GM12892 (cell line): ENCODE data around the gene CCDC33.

Experiments
- POLR2A ChIP-seq: IDR thresholded peaks from 2 replicates; pipeline ENCODE4 v1.6.1; 2011; ENCODE audit warnings: low read depth, low read length, control low read depth
- POLR2AphosphoS5 ChIP-seq: IDR thresholded peaks from 2 replicates; pipeline ENCODE4 v1.6.1; 2011; ENCODE audit warnings: low read depth, low read length, control low read depth

DNA sequence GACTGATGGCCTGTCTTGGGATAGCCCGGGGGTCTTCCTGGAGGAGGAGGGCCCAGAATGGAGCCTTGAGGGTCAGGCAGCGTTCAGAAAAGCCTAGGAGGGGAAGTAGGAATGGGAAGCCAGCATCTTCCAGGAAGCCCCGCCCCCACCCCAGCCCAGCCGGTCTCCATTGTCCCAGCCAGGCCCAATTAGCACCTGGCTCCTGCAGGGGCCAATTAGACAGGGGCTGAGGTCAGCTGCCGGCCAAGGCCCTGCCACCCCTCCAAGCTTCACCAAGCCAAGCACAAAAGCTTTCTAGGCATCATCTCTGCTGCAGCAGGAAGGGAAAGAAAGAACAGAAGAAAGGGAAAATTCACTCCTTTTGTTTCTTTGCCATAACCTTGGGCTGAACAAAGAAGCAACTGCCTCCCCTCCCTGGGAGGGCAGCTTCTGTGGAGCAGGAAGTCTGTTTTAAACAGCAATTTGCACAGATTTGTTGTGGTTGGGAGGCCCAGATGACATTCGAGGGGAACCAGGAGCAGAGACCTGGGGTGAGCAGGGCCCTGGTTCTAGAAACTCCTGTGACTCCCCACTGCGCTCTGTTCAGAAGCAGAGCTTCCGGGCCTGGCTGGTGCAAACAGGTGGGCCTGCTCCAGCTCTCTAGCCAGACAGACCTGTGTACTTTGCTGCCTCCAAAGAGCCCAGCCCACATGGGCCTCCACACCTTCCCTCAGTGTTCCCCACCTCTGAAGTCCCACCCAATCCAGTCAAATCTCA, 83.6 kb downstream of the CCDC33 start:
- TF ChIP-seq POLR2A (no peak), POLR2AphosphoS5 (no peak)
